Trophoblast cell (in vitro differentiated cells and primary cell): ENCODE data around the gene TSPAN4.

Experiments
- DNase-seq, 2 donors: peaks; one replicate each; pipeline ENCODE4 v3.0.0-alpha.2; 2016
- H2AFZ ChIP-seq: 2 replicates; pipeline ENCODE4 v1.6.1; 2013; ENCODE audit warnings: low read length, moderate library complexity, mild to moderate bottlenecking; ENCODE audit not compliant: insufficient read depth, poor library complexity
- H2AK5ac ChIP-seq: 2 replicates; pipeline ENCODE4 v1.6.1; 2013; ENCODE audit warnings: mild to moderate bottlenecking, low read length
- H2BK120ac ChIP-seq: 2 replicates; pipeline ENCODE4 v1.6.1; 2013; ENCODE audit warnings: low read length, mild to moderate bottlenecking, moderate library complexity; ENCODE audit not compliant: insufficient read depth, poor library complexity
- H2BK12ac ChIP-seq: 2 replicates; pipeline ENCODE4 v1.6.1; 2013; ENCODE audit warnings: mild to moderate bottlenecking, low read length, moderate library complexity
- H2BK5ac ChIP-seq: 2 replicates; pipeline ENCODE4 v1.6.1; 2013; ENCODE audit warnings: low read length, low read depth, moderate library complexity, mild to moderate bottlenecking; ENCODE audit not compliant: poor library complexity
- H3K14ac ChIP-seq: 2 replicates; pipeline ENCODE4 v1.6.1; 2013; ENCODE audit warnings: mild to moderate bottlenecking, low read length
- H3K18ac ChIP-seq: 2 replicates; pipeline ENCODE4 v1.6.1; 2013; ENCODE audit warnings: mild to moderate bottlenecking, low read length
- H3K23ac ChIP-seq: 2 replicates; pipeline ENCODE4 v1.6.1; 2013; ENCODE audit warnings: low read length
- H3K27ac ChIP-seq: 2 replicates; pipeline ENCODE4 v1.5.1; 2013; ENCODE audit warnings: low read depth, mild to moderate bottlenecking, inconsistent platforms, low read length, moderate library complexity
- H3K27me3 ChIP-seq: 2 replicates; pipeline ENCODE4 v1.6.1; 2013; ENCODE audit warnings: inconsistent platforms, mild to moderate bottlenecking, low read length, moderate library complexity; ENCODE audit not compliant: insufficient read depth
- H3K36me3 ChIP-seq, 2 experiments: 1 replicate in 1 of 2; 2 replicates in 1 of 2; pipeline ENCODE4 v1.6.1; 2013; ENCODE audit warnings: low read length in 2 of 2, mild to moderate bottlenecking in 2 of 2, moderate library complexity in 1 of 2; ENCODE audit not compliant: insufficient read depth in 2 of 2, control insufficient read depth in 1 of 2
- H3K4ac ChIP-seq: 2 replicates; pipeline ENCODE4 v1.6.1; 2013; ENCODE audit warnings: low read depth, mild to moderate bottlenecking, low read length, moderate library complexity
- H3K4me1 ChIP-seq, 2 experiments: 1 replicate in 1 of 2; 2 replicates in 1 of 2; pipeline ENCODE4 v1.6.1; 2013; ENCODE audit warnings: low read length in 2 of 2, mild to moderate bottlenecking in 2 of 2, moderate library complexity in 1 of 2; ENCODE audit not compliant: insufficient read depth in 2 of 2, control insufficient read depth in 1 of 2
- H3K4me2 ChIP-seq: 2 replicates; pipeline ENCODE4 v1.6.1; 2013; ENCODE audit warnings: inconsistent platforms, mild to moderate bottlenecking, low read length, moderate library complexity
- H3K4me3 ChIP-seq: 2 replicates; pipeline ENCODE4 v1.5.1; 2013; ENCODE audit warnings: mild to moderate bottlenecking, low read depth, low read length, inconsistent platforms
- H3K79me1 ChIP-seq: one replicate; pipeline ENCODE4 v1.6.1; 2013; ENCODE audit warnings: low read length
- H3K79me2 ChIP-seq: 2 replicates; pipeline ENCODE4 v1.6.1; 2013; ENCODE audit warnings: low read length, mild to moderate bottlenecking; ENCODE audit not compliant: control insufficient read depth, insufficient read depth, poor library complexity
- H3K9ac ChIP-seq: 2 replicates; pipeline ENCODE4 v1.6.1; 2013; ENCODE audit warnings: mild to moderate bottlenecking, low read length
- H3K9me3 ChIP-seq: 2 replicates; pipeline ENCODE4 v1.6.1; 2013; ENCODE audit warnings: low read depth, mild to moderate bottlenecking, control low read depth, inconsistent platforms, low read length; ENCODE audit not compliant: insufficient read depth
- H4K12ac ChIP-seq: 2 replicates; pipeline ENCODE4 v1.6.1; 2013; ENCODE audit warnings: low read depth, mild to moderate bottlenecking, low read length, moderate library complexity
- H4K8ac ChIP-seq: 2 replicates; pipeline ENCODE4 v1.6.1; 2013; ENCODE audit warnings: low read depth, mild to moderate bottlenecking, low read length, moderate library complexity
- H4K91ac ChIP-seq: one replicate; pipeline ENCODE4 v1.6.1; 2013; ENCODE audit warnings: low read depth, mild to moderate bottlenecking, low read length, moderate library complexity
- WGBS: extraction: QIAGEN DNeasy Blood & Tissue Kit; methylation state at CpG from one replicate; pipeline ENCODE4 v1.1.7; 2013; ENCODE audit warnings: missing lambda C conversion rate; ENCODE audit not compliant: insufficient read length, insufficient coverage; ENCODE audit errors: extremely low coverage; 5-methylcytosine and 5-hydroxymethylcytosine counted together

Gene TSPAN4

GRCh38 chr11:880447-880846 lies 37.8 kb downstream of the TSPAN4 start:
- H3K9ac ChIP-seq, result no peak overlapping the region
- H3K79me1 ChIP-seq, result no peaks in the 10 kb centered on the region
- no CpG with 5 or more reads among the region's 14 CpGs for WGBS
- H3K18ac ChIP-seq, result no peak overlapping the region
- H4K12ac ChIP-seq, result no peak overlapping the region
- no peaks in the 10 kb centered on the region for H3K4me1 ChIP-seq
- H3K36me3 ChIP-seq, result peaks cover 35% of the 10 kb centered on the region in 2 experiments
- no peak overlapping the region for H4K91ac ChIP-seq
- DNase-seq, result no peak
- H3K27ac ChIP-seq, result no peak overlapping the region
- no peak overlapping the region for H2AFZ ChIP-seq
- H2BK120ac ChIP-seq, result no peak overlapping the region
- no peak overlapping the region for H2BK5ac ChIP-seq
- peaks cover 3% of the 10 kb centered on the region for H3K9me3 ChIP-seq
- no peak overlapping the region for H2BK12ac ChIP-seq
- H3K4ac ChIP-seq, result no peak overlapping the region
- H3K14ac ChIP-seq, result no peak overlapping the region
- no peak overlapping the region for H4K8ac ChIP-seq
- no peak overlapping the region for H3K4me3 ChIP-seq
- no peak overlapping the region for H3K4me2 ChIP-seq
- no peaks in the 10 kb centered on the region for H3K27me3 ChIP-seq
- H3K79me2 ChIP-seq, result no peaks in the 10 kb centered on the region
- no peak overlapping the region for H3K23ac ChIP-seq
- no peak overlapping the region for H2AK5ac ChIP-seq

- Histone ChIP-seq H3K79me2 (no peaks in the 10 kb centered on the region), H2BK120ac (no peak overlapping the region), H2AK5ac (no peak overlapping the region), H3K4me3 (no peak overlapping the region), H3K27ac (no peak overlapping the region), H3K27me3 (no peaks in the 10 kb centered on the region), H4K12ac (no peak overlapping the region), H3K4ac (no peak overlapping the region), H3K4me2 (no peak overlapping the region), H4K91ac (no peak overlapping the region), H3K9me3 (peaks cover 3% of the 10 kb centered on the region), H4K8ac (no peak overlapping the region), H3K14ac (no peak overlapping the region), H3K4me1 (no peaks in the 10 kb centered on the region), H2BK12ac (no peak overlapping the region), H3K79me1 (no peaks in the 10 kb centered on the region), H3K36me3 (peaks cover 40 to 44% of the 10 kb centered on the region in 2 experiments), H2BK5ac (no peak overlapping the region), H3K23ac (no peak overlapping the region), H2AFZ (no peak overlapping the region), H3K9ac (no peak overlapping the region), H3K18ac (no peak overlapping the region)
- DNase-seq, result no peak
- no CpG with 5 or more reads among the region's 14 CpGs for WGBS
Measured at GRCh38 chr11:882596-882995, 39.9 kb downstream of the TSPAN4 start.

- H3K4ac ChIP-seq, result no peak overlapping the region
- H3K27me3 ChIP-seq, result no peaks in the 10 kb centered on the region
- no peak overlapping the region for H2AFZ ChIP-seq
- no peak overlapping the region for H4K8ac ChIP-seq
- H3K36me3 ChIP-seq, result peaks cover 49 to 52% of the 10 kb centered on the region in 2 experiments
- no peak overlapping the region for H3K14ac ChIP-seq
- no peak overlapping the region for H3K18ac ChIP-seq
- no peaks in the 10 kb centered on the region for H3K4me1 ChIP-seq
- H2AK5ac ChIP-seq, result no peak overlapping the region
- peaks cover 3% of the 10 kb centered on the region for H3K9me3 ChIP-seq
- H3K79me2 ChIP-seq, result no peaks in the 10 kb centered on the region
- no peak overlapping the region for H3K9ac ChIP-seq
- H3K23ac ChIP-seq, result no peak overlapping the region
- H2BK120ac ChIP-seq, result no peak overlapping the region
- H2BK5ac ChIP-seq, result no peak overlapping the region
- no peak overlapping the region for H2BK12ac ChIP-seq
- H3K4me2 ChIP-seq, result no peak overlapping the region
- WGBS, result no CpG with 5 or more reads among the region's 10 CpGs
- no peak overlapping the region for H4K12ac ChIP-seq
- no peak for DNase-seq
- H4K91ac ChIP-seq, result no peak overlapping the region
- no peaks in the 10 kb centered on the region for H3K79me1 ChIP-seq
- no peak overlapping the region for H3K27ac ChIP-seq
- H3K4me3 ChIP-seq, result no peak overlapping the region
Measured at GRCh38 chr11:883527-883926, 40.9 kb downstream of the TSPAN4 start.

GRCh38 chr11:884578-885070 lies 42.0 kb downstream of the TSPAN4 start:
- Histone ChIP-seq H3K4me2 (no peak overlapping the region), H4K8ac (no peak overlapping the region)

More at GRCh38 chr11:884578-885070, 42.0 kb downstream of the TSPAN4 start:
- Histone ChIP-seq H3K9ac (no peak overlapping the region), H2AFZ (no peak overlapping the region), H3K79me1 (no peaks in the 10 kb centered on the region), H3K18ac (no peak overlapping the region), H2BK5ac (no peak overlapping the region), H3K4me3 (no peak overlapping the region), H3K4ac (no peak overlapping the region), H3K27ac (no peak overlapping the region), H2AK5ac (no peak overlapping the region), H3K36me3 (peaks cover 45 to 51% of the 10 kb centered on the region in 2 experiments), H3K14ac (no peak overlapping the region), H4K12ac (no peak overlapping the region), H3K27me3 (no peaks in the 10 kb centered on the region), H4K91ac (no peak overlapping the region), H3K4me1 (no peaks in the 10 kb centered on the region), H3K79me2 (no peaks in the 10 kb centered on the region), H2BK12ac (no peak overlapping the region), H3K23ac (no peak overlapping the region), H3K9me3 (peaks cover 3% of the 10 kb centered on the region), H2BK120ac (no peak overlapping the region)
- no peak for DNase-seq
- WGBS, result no CpG with 5 or more reads among the region's 16 CpGs
